Astrocyte (in vitro differentiated cells and primary cell): ENCODE data around the gene ECM1.

ENCODE experiments used
- CTCF ChIP-seq: IDR thresholded peaks from 2 replicates; pipeline ENCODE4 v1.5.1; 2011; ENCODE audit warnings: low read depth, mild to moderate bottlenecking, inconsistent platforms, low read length, moderate library complexity; ENCODE audit not compliant: insufficient read depth
- EZH2 ChIP-seq: IDR thresholded peaks from 2 replicates; pipeline ENCODE4 v1.6.1; 2012; ENCODE audit warnings: mild to moderate bottlenecking, low read length, inconsistent platforms; ENCODE audit not compliant: insufficient read depth

GRCh38 chr1:150521196-150521968, 13.5 kb downstream of the ECM1 start:
- TF ChIP-seq CTCF (no peak), EZH2 (no peak)
